Liver (tissue), 3 donors: Measurements from ENCODE around the gene RAB14.

Experiments
- HNF4G ChIP-seq: IDR thresholded peaks from 2 replicates; pipeline ENCODE4 v1.6.1; 2016; ENCODE audit warnings: antibody characterized with exemption
- TAF1 ChIP-seq: conservative IDR thresholded peaks from 2 replicates; pipeline ENCODE4 v1.6.1; 2016; ENCODE audit warnings: antibody characterized with exemption, mild to moderate bottlenecking
- TF ChIP-seq, protein P1 (sequence below): fragments of 150-350 bp; IDR thresholded peaks from 2 replicates; pipeline ENCODE4 v1.5.1; 2017; ENCODE audit warnings: improper control_type of control experiment, low read depth, low read length; ENCODE audit not compliant: missing input control
- TF ChIP-seq, protein P2 (sequence below): IDR thresholded peaks from 2 replicates; pipeline ENCODE4 v1.6.1; 2016; ENCODE audit warnings: antibody characterized with exemption, mild to moderate bottlenecking
- donor health status: healthy.
- donor health status: healthy.

DNA sequence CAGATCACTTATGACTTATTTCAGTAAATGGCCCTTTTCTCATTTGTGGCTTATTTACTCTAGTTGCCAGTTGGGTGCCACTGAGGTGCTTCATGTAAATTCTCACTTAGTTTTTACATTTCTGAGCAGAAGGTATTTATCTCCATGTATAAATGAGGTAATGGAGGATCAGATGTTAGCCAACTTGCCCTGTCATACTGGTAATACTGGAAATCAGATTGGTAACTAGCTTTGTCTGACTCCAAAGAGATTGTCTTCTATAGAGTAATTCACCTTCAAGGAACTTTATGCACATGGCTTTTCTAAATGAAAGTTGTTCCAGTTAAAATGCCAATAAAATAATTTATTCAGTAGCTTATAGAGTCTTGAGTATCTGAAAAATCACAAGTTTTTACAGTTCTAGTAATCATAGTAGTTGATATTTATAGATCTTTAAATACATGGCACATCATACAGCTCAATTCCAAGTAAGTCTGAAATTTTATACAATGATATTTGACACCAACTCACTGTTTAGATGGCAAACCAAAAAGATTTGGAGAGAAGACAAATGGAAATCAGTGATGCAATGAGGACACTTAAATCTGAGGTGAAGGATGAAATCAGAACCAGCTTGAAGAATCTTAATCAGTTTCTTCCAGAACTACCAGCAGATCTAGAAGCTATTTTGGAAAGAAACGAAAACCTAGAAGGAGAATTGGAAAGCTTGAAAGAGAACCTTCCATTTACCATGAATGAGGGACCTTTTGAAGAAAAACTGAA is 28.8 kb downstream of the RAB14 start:
- TF ChIP-seq, protein P1, sequence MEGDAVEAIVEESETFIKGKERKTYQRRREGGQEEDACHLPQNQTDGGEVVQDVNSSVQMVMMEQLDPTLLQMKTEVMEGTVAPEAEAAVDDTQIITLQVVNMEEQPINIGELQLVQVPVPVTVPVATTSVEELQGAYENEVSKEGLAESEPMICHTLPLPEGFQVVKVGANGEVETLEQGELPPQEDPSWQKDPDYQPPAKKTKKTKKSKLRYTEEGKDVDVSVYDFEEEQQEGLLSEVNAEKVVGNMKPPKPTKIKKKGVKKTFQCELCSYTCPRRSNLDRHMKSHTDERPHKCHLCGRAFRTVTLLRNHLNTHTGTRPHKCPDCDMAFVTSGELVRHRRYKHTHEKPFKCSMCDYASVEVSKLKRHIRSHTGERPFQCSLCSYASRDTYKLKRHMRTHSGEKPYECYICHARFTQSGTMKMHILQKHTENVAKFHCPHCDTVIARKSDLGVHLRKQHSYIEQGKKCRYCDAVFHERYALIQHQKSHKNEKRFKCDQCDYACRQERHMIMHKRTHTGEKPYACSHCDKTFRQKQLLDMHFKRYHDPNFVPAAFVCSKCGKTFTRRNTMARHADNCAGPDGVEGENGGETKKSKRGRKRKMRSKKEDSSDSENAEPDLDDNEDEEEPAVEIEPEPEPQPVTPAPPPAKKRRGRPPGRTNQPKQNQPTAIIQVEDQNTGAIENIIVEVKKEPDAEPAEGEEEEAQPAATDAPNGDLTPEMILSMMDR, result no peak
- TF ChIP-seq HNF4G (no peak), TAF1 (no peak)
- TF ChIP-seq, protein P2, sequence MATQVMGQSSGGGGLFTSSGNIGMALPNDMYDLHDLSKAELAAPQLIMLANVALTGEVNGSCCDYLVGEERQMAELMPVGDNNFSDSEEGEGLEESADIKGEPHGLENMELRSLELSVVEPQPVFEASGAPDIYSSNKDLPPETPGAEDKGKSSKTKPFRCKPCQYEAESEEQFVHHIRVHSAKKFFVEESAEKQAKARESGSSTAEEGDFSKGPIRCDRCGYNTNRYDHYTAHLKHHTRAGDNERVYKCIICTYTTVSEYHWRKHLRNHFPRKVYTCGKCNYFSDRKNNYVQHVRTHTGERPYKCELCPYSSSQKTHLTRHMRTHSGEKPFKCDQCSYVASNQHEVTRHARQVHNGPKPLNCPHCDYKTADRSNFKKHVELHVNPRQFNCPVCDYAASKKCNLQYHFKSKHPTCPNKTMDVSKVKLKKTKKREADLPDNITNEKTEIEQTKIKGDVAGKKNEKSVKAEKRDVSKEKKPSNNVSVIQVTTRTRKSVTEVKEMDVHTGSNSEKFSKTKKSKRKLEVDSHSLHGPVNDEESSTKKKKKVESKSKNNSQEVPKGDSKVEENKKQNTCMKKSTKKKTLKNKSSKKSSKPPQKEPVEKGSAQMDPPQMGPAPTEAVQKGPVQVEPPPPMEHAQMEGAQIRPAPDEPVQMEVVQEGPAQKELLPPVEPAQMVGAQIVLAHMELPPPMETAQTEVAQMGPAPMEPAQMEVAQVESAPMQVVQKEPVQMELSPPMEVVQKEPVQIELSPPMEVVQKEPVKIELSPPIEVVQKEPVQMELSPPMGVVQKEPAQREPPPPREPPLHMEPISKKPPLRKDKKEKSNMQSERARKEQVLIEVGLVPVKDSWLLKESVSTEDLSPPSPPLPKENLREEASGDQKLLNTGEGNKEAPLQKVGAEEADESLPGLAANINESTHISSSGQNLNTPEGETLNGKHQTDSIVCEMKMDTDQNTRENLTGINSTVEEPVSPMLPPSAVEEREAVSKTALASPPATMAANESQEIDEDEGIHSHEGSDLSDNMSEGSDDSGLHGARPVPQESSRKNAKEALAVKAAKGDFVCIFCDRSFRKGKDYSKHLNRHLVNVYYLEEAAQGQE, result no peak
